GM12874 (cell line): ENCODE measurements around the gene CDK19.

Experiments
- TF ChIP-seq, protein P1 (sequence below): IDR thresholded peaks from 2 replicates; pipeline ENCODE4 v1.5.1; 2011; ENCODE audit warnings: low read depth, mild to moderate bottlenecking, control low read depth, low read length, moderate library complexity; ENCODE audit not compliant: insufficient read depth

CDK19 gene

GRCh38 chr6:110705543-110705942 is 109.7 kb downstream of the CDK19 start:
- TF ChIP-seq, protein P1, sequence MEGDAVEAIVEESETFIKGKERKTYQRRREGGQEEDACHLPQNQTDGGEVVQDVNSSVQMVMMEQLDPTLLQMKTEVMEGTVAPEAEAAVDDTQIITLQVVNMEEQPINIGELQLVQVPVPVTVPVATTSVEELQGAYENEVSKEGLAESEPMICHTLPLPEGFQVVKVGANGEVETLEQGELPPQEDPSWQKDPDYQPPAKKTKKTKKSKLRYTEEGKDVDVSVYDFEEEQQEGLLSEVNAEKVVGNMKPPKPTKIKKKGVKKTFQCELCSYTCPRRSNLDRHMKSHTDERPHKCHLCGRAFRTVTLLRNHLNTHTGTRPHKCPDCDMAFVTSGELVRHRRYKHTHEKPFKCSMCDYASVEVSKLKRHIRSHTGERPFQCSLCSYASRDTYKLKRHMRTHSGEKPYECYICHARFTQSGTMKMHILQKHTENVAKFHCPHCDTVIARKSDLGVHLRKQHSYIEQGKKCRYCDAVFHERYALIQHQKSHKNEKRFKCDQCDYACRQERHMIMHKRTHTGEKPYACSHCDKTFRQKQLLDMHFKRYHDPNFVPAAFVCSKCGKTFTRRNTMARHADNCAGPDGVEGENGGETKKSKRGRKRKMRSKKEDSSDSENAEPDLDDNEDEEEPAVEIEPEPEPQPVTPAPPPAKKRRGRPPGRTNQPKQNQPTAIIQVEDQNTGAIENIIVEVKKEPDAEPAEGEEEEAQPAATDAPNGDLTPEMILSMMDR, result no peak

- TF ChIP-seq, protein P1, result no peak
These were observed 111.2 kb downstream of the CDK19 start for GRCh38 chr6:110703906-110704594.

DNA sequence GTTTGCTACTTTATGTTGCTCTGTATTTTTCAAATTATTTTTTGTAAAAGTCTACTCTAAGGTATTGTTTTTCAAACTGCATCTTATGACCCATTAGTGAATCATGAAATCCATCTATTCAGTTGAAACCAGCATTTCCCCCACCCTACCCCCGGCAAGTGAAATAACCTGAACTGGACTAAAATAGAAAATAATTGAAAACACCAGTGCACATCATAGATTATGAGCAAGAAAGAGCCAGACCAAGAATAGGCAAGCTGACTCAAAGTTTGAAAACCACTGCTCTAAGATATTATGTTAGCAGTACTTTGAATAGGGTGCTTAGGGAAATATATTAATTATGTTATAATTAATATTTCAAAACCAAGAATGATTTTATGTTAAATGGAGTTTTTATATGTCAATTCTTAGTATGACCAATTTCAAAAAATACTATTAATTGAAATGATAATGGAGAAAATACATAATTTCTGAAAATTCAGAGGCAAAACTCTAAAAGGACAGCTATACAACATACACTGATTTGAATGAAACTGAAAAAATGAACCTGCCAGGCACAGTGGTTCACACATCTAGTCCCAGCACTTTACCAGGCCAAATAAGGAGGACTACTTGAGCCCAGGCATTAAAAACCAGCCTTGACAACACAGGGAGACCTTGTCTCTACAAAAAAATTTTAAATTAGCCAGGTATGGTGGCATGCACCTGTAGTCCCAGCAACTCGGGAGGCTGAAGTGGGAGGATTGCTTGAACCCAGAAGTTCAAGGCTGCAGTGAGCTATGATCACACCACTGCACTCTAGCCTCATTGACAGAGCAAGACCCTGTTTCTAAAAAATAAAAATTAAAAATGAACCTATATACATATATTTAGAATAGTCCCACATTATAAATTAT is 112.0 kb downstream of the CDK19 start:
- TF ChIP-seq, protein P1, result no peak

DNA sequence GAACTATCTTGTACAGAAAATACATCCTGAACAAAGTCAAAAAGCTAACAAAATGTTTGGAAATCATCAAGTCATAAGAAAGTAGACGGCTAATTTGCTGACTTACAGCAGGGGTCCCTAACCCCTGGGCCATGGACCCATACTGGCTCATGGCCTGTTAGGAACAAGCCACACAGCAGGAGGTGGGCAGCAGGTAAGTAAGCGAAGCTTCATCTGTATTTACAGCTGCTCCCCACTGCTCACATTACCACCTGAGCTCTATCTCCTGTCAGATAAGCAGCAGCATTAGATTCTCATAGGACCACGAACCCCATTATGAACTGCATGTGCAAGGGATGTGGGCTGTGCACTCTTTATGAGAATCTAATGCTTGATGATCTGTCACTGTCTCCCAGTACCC is 115.5 kb downstream of the CDK19 start:
- TF ChIP-seq, protein P1, result no peak

DNA sequence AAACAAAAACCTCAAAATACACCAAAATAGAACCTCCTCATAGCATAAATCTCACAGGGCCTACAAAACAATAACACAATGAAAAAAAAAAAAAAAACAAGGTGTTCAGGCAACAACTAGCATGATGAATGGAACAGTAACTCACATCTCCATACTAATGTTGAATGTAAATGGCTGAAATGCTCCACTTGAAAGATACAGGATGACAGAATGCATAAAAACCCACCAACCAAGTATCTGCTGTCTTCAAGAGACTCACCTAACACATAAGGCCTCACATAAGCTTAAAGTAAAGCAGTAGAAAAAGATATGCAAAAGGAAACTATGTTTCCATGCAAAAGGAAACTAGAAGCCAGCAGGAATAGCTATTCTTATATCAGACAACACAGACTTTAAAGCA is 121.3 kb downstream of the CDK19 start:
- TF ChIP-seq, protein P1, result no peak

GRCh38 chr6:110693296-110693695 is 122.0 kb downstream of the CDK19 start:
- TF ChIP-seq, protein P1, result no peak

DNA sequence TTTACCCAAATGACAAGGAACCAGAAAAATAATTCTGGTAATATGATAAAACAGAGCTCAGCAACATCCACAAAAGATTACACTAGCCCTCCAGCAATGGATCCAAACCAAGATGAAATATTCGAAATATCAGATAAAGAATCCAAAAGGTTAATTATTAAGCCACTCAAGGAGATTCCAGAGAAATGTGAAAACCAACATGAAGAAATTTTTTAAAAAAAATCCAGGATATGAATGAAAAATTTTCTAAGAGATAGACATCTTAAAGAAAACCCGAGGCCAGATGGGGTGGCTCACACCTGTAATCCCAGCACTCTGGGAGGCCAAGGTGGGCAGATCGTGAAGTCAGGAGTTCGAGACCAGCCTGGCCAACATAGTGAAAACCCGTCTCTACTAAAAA is 124.4 kb downstream of the CDK19 start:
- TF ChIP-seq, protein P1, result no peak
